Activated T-cell treated with anti-CD3 and anti-CD28 coated beads, Interleukin-2, amount 50 U/mL, for 4 hours (primary cell): Measurements from ENCODE around the gene OR4C5. TPM values are rescaled to one million over a fixed set of nuclear protein-coding genes. Genes with fewer than 3 reads are reported as not detected.
"Not testable (repeated sequence)": the region's sequence is repeated elsewhere in the genome, so short reads cannot be mapped to it uniquely, and the experiment has no call there.

Source experiments
- ATAC-seq, 2 donors: fragments of 200-7000 bp; cut with Tn5 transposase; one replicate each; pipeline ENCODE4 v1.10.0; 2021
- DNase-seq: peaks from one replicate; pipeline ENCODE4 v3.0.0-alpha.2; 2020
- H3K27me3 Mint-ChIP-seq: one replicate; pipeline ENCODE4 v1.8.0; 2021; ENCODE audit warnings: low read depth, mixed read lengths
- H3K36me3 Mint-ChIP-seq: one replicate; pipeline ENCODE4 v1.8.0; 2022; ENCODE audit warnings: mixed read lengths; ENCODE audit not compliant: insufficient read depth
- H3K4me1 Mint-ChIP-seq: one replicate; pipeline ENCODE4 v1.8.0; 2021; ENCODE audit warnings: low read depth, mixed read lengths
- H3K4me3 Mint-ChIP-seq: one replicate; pipeline ENCODE4 v1.8.0; 2021; ENCODE audit warnings: mild to moderate bottlenecking, moderate library complexity, mixed read lengths
- H3K9me3 Mint-ChIP-seq: one replicate; pipeline ENCODE4 v1.8.0; 2021; ENCODE audit warnings: mixed read lengths
- total RNA-seq, 3 donors: library from RNA; stranded (reverse); gene quantifications; one replicate each; pipeline ENCODE4 v1.2.1, GENCODE V29; 2021

The OR4C5 gene
- not detected for total RNA-seq

- Mint-ChIP-seq H3K27me3 (no peaks in the 10 kb centered on the region), H3K9me3 (no peaks in the 10 kb centered on the region), H3K4me1 (no peaks in the 10 kb centered on the region), H3K4me3 (no peak within 1 kb of the TSS), H3K36me3 (no peaks in the 10 kb centered on the region)
- DNase-seq (no peak), ATAC-seq (no peak)
Observed at GRCh38 chr11:48366365-48366764, at the start of gene OR4C5. Gene OR4C5 (minus strand): TSS chr11:48366465. CDS start chr11:48366465, 0 bp downstream.

- peaks cover 20% of the 10 kb centered on the region for H3K9me3 Mint-ChIP-seq
- no peak overlapping the region for H3K4me3 Mint-ChIP-seq
- H3K4me1 Mint-ChIP-seq: no peaks in the 10 kb centered on the region
- DNase-seq (no peak), ATAC-seq (no peak)
- H3K36me3 Mint-ChIP-seq: no peaks in the 10 kb centered on the region
- no peaks in the 10 kb centered on the region for H3K27me3 Mint-ChIP-seq
Observed at GRCh38 chr11:48384670-48385069, 18.4 kb upstream of the OR4C5 start.

GRCh38 chr11:48384151-48384550, 17.9 kb upstream of the OR4C5 start:
- not testable (repeated sequence) for H3K36me3 Mint-ChIP-seq, H3K4me1 Mint-ChIP-seq, H3K4me3 Mint-ChIP-seq, DNase-seq, ATAC-seq, H3K27me3 Mint-ChIP-seq
- H3K9me3 Mint-ChIP-seq: peaks cover 20% of the 10 kb centered on the region

GRCh38 chr11:48361289-48361688, 5.0 kb downstream of the OR4C5 start:
- H3K4me3 Mint-ChIP-seq: not testable (repeated sequence)

GRCh38 chr11:48354677-48355076, 11.6 kb downstream of the OR4C5 start:
- no peaks in the 10 kb centered on the region for H3K27me3 Mint-ChIP-seq
- no peaks in the 10 kb centered on the region for H3K4me1 Mint-ChIP-seq
- no peaks in the 10 kb centered on the region for H3K36me3 Mint-ChIP-seq
- DNase-seq (no peak), ATAC-seq (no peak)
- H3K4me3 Mint-ChIP-seq: no peak overlapping the region
- H3K9me3 Mint-ChIP-seq: peaks cover 12% of the 10 kb centered on the region

More at GRCh38 chr11:48361289-48361688, 5.0 kb downstream of the OR4C5 start:
- not testable (repeated sequence) for DNase-seq, H3K36me3 Mint-ChIP-seq, ATAC-seq, H3K4me1 Mint-ChIP-seq, H3K27me3 Mint-ChIP-seq
- peaks cover 19% of the 10 kb centered on the region for H3K9me3 Mint-ChIP-seq

- DNase-seq (no peak), ATAC-seq (no peak)
- no peaks in the 10 kb centered on the region for H3K4me1 Mint-ChIP-seq
- H3K36me3 Mint-ChIP-seq: no peaks in the 10 kb centered on the region
- no peaks in the 10 kb centered on the region for H3K27me3 Mint-ChIP-seq
- H3K4me3 Mint-ChIP-seq: no peak overlapping the region
- H3K9me3 Mint-ChIP-seq: peaks cover 16% of the 10 kb centered on the region
Observed at GRCh38 chr11:48354013-48354412, 12.3 kb downstream of the OR4C5 start.

GRCh38 chr11:48346286-48346685, 20.0 kb downstream of the OR4C5 start:
- DNase-seq, H3K36me3 Mint-ChIP-seq, H3K4me3 Mint-ChIP-seq, ATAC-seq, H3K27me3 Mint-ChIP-seq: not testable (repeated sequence)
- H3K4me1 Mint-ChIP-seq: peaks cover 29% of the 10 kb centered on the region
- peaks cover 30% of the 10 kb centered on the region for H3K9me3 Mint-ChIP-seq

GRCh38 chr11:48342505-48342904, 23.8 kb downstream of the OR4C5 start:
- peaks cover 36% of the 10 kb centered on the region for H3K4me1 Mint-ChIP-seq
- not testable (repeated sequence) for H3K4me3 Mint-ChIP-seq, DNase-seq, H3K27me3 Mint-ChIP-seq, ATAC-seq, H3K36me3 Mint-ChIP-seq
- H3K9me3 Mint-ChIP-seq: peaks cover 20% of the 10 kb centered on the region

GRCh38 chr11:48341466-48341865, 24.8 kb downstream of the OR4C5 start:
- H3K4me3 Mint-ChIP-seq: no peak overlapping the region
- DNase-seq: no peak
- H3K4me1 Mint-ChIP-seq: peaks cover 29% of the 10 kb centered on the region
- peaks cover 4% of the 10 kb centered on the region for H3K36me3 Mint-ChIP-seq
- H3K27me3 Mint-ChIP-seq: no peaks in the 10 kb centered on the region
- H3K9me3 Mint-ChIP-seq: peaks cover 11% of the 10 kb centered on the region
- ATAC-seq: no peak

GRCh38 chr11:48324620-48325019, 41.6 kb downstream of the OR4C5 start, which contains the start of gene OR4C3:
Gene OR4C3 (plus strand): TSS chr11:48324920. CDS start chr11:48325022, 102 bp downstream.
- H3K9me3 Mint-ChIP-seq, H3K27me3 Mint-ChIP-seq, H3K4me3 Mint-ChIP-seq, DNase-seq, ATAC-seq, H3K36me3 Mint-ChIP-seq: not testable (repeated sequence)
- peaks cover 18% of the 10 kb centered on the region for H3K4me1 Mint-ChIP-seq

GRCh38 chr11:48319813-48320212, 46.5 kb downstream of the OR4C5 start:
- not testable (repeated sequence) for DNase-seq, H3K4me1 Mint-ChIP-seq, H3K36me3 Mint-ChIP-seq, H3K4me3 Mint-ChIP-seq, ATAC-seq, H3K27me3 Mint-ChIP-seq, H3K9me3 Mint-ChIP-seq

Other genes with a start within 250 kb of the OR4C5 start
- gene OR4B1, start 149.7 kb downstream of the OR4C5 start, total RNA-seq: not detected
- gene OR4X2, start 121.4 kb downstream of the OR4C5 start, total RNA-seq: not detected
- gene OR4X1, start 102.6 kb downstream of the OR4C5 start, total RNA-seq: not detected
- not detected for gene OR4S1, start 60.2 kb downstream of the OR4C5 start, total RNA-seq
- not detected for gene OR4C3, start 41.5 kb downstream of the OR4C5 start, total RNA-seq
- not detected for gene OR4A47, start 122.3 kb upstream of the OR4C5 start, total RNA-seq